GM12864 (cell line): ENCODE results near the gene NAP1L5.

Experiments used
- DNase-seq: peaks from one replicate; pipeline ENCODE4 v3.0.0-alpha.2; 2011; ENCODE audit warnings: low read depth
- H3K4me3 ChIP-seq: 2 replicates; pipeline ENCODE4 v1.5.1; 2011; ENCODE audit warnings: mild to moderate bottlenecking, low read depth, low read length, control low read depth
- CTCF ChIP-seq: IDR thresholded peaks from 2 replicates; pipeline ENCODE4 v1.5.1; 2011; ENCODE audit warnings: low read depth, mild to moderate bottlenecking, moderate library complexity, low read length, control low read depth, inconsistent platforms; ENCODE audit errors: missing control alignments

The NAP1L5 gene

GRCh38 chr4:88742561-88742960 lies 44.9 kb upstream of the NAP1L5 start:
- DNase-seq, result no peak
- no peak overlapping the region for H3K4me3 ChIP-seq
- no peak for TF ChIP-seq CTCF

- no peak for DNase-seq
- no peak for TF ChIP-seq CTCF
Observed at GRCh38 chr4:88738180-88738579, 40.6 kb upstream of the NAP1L5 start.

GRCh38 chr4:88737307-88737941 lies 39.8 kb upstream of the NAP1L5 start:
- TF ChIP-seq CTCF, result no peak
- no peak overlapping the region for H3K4me3 ChIP-seq
- DNase-seq, result no peak

More at GRCh38 chr4:88738180-88738579, 40.6 kb upstream of the NAP1L5 start:
- H3K4me3 ChIP-seq, result no peak overlapping the region

GRCh38 chr4:88736264-88736663 lies 38.6 kb upstream of the NAP1L5 start:
- no peak for DNase-seq
- TF ChIP-seq CTCF, result no peak
- H3K4me3 ChIP-seq, result no peak overlapping the region

GRCh38 chr4:88735564-88735963 lies 37.9 kb upstream of the NAP1L5 start:
- DNase-seq, result no peak
- no peak for TF ChIP-seq CTCF
- no peak overlapping the region for H3K4me3 ChIP-seq

- no peak for DNase-seq
- no peak overlapping the region for H3K4me3 ChIP-seq
- TF ChIP-seq CTCF, result no peak
Observed at GRCh38 chr4:88734403-88734949, 36.8 kb upstream of the NAP1L5 start.
